WTC11 (cell line): ENCODE data around the gene SCNN1A. TPM values are rescaled to one million over a fixed set of nuclear protein-coding genes. Genes with fewer than 3 reads are reported as not detected.
"Not testable (repeated sequence)": the region's sequence is repeated elsewhere in the genome, so short reads cannot be mapped to it uniquely, and the experiment has no call there.

Experiments
- ATAC-seq: fragments of 200-7000 bp; cut with Tn5 transposase; 2 replicates; pipeline ENCODE4 v1.10.0; 2021; ENCODE audit warnings: mild to moderate bottlenecking, moderate library complexity
- CTCF ChIA-PET: fragments of 300-600 bp; sonication (Branson Sonifier 250); formaldehyde crosslinking; loops from one replicate; lab custom pipeline; 2021; ENCODE audit warnings: antibody characterized with exemption; lab: Charles Lee
- POLR2A ChIA-PET: fragments of 350-600 bp; sonication (Branson Sonifier 250); formaldehyde crosslinking; loops from one replicate; lab custom pipeline; 2021; ENCODE audit warnings: antibody characterized with exemption; lab: Charles Lee
- DNase-seq: peaks from one replicate; pipeline ENCODE4 v3.0.0; 2021; ENCODE audit warnings: low spot score
- H3K27ac Mint-ChIP-seq: 2 replicates; pipeline ENCODE4 v1.8.0; 2021; ENCODE audit warnings: mixed read lengths
- H3K27me3 Mint-ChIP-seq: 2 replicates; pipeline ENCODE4 v1.8.0; 2021; ENCODE audit warnings: low read depth, mild to moderate bottlenecking, moderate library complexity, mixed read lengths
- H3K36me3 Mint-ChIP-seq: 2 replicates; pipeline ENCODE4 v1.8.0; 2021; ENCODE audit warnings: mixed read lengths
- H3K4me1 Mint-ChIP-seq: 2 replicates; pipeline ENCODE4 v1.8.0; 2022; ENCODE audit warnings: mixed read lengths
- H3K4me3 Mint-ChIP-seq: 2 replicates; pipeline ENCODE4 v1.8.0; 2021; ENCODE audit warnings: mild to moderate bottlenecking, moderate library complexity, mixed read lengths
- H3K9me3 Mint-ChIP-seq: 2 replicates; pipeline ENCODE4 v1.8.0; 2021; ENCODE audit warnings: mixed read lengths
- ATF1 ChIP-seq: sonication (generic); formaldehyde crosslinking; IDR thresholded peaks from 2 replicates; pipeline ENCODE4 v1.8.1; 2023; ENCODE audit warnings: mild to moderate bottlenecking, moderate library complexity, missing genetic modification reagents
- FOXK1 ChIP-seq: sonication (generic); formaldehyde crosslinking; IDR thresholded peaks from 2 replicates; pipeline ENCODE4 v1.8.0; 2022; ENCODE audit warnings: mild to moderate bottlenecking, moderate library complexity, missing genetic modification reagents
- FOXP1 ChIP-seq: sonication (generic); formaldehyde crosslinking; IDR thresholded peaks from 2 replicates; pipeline ENCODE4 v1.8.0; 2022; ENCODE audit warnings: missing genetic modification reagents, mild to moderate bottlenecking, moderate library complexity, borderline replicate concordance
- GABPB1 ChIP-seq: sonication (generic); formaldehyde crosslinking; IDR thresholded peaks from 2 replicates; pipeline ENCODE4 v1.8.1; 2023; ENCODE audit warnings: mild to moderate bottlenecking, missing genetic modification reagents
- IRF2 ChIP-seq: sonication (generic); formaldehyde crosslinking; IDR thresholded peaks from 2 replicates; pipeline ENCODE4 v1.8.0; 2022; ENCODE audit warnings: low read depth, missing genetic modification reagents, borderline replicate concordance
- JAZF1 ChIP-seq: fragments of 250-450 bp; sonication (Bioruptor Pico); IDR thresholded peaks from 2 replicates; pipeline ENCODE4 v1.9.0; 2021; ENCODE audit warnings: moderate library complexity, mild to moderate bottlenecking, inconsistent platforms
- SMAD3 ChIP-seq: sonication (generic); formaldehyde crosslinking; IDR thresholded peaks from 2 replicates; pipeline ENCODE4 v1.8.0; 2022; ENCODE audit warnings: missing genetic modification reagents, mild to moderate bottlenecking, borderline replicate concordance
- SMAD4 ChIP-seq: sonication (generic); formaldehyde crosslinking; IDR thresholded peaks from 2 replicates; pipeline ENCODE4 v1.8.0; 2022; ENCODE audit warnings: mild to moderate bottlenecking, missing genetic modification reagents
- SP1 ChIP-seq: sonication (generic); formaldehyde crosslinking; conservative IDR thresholded peaks from 2 replicates; pipeline ENCODE4 v1.8.1; 2022; ENCODE audit warnings: missing genetic modification reagents
- TP53 ChIP-seq: sonication (generic); formaldehyde crosslinking; IDR thresholded peaks from 2 replicates; pipeline ENCODE4 v1.8.1; 2023; ENCODE audit warnings: mild to moderate bottlenecking, missing genetic modification reagents
- ZNF121 ChIP-seq: sonication (generic); formaldehyde crosslinking; IDR thresholded peaks from 2 replicates; pipeline ENCODE4 v1.8.0; 2023; ENCODE audit warnings: missing genetic modification reagents
- ZNF317 ChIP-seq: sonication (generic); formaldehyde crosslinking; IDR thresholded peaks from 2 replicates; pipeline ENCODE4 v1.8.1; 2023; ENCODE audit warnings: low read depth, mild to moderate bottlenecking, moderate library complexity, missing genetic modification reagents, borderline replicate concordance
- total RNA-seq: library from RNA; stranded (reverse); gene quantifications from 3 replicates; pipeline ENCODE4 v1.2.3, GENCODE V29; 2021
- TF ChIP-seq, protein P1 (sequence below): fragments of 250-450 bp; sonication (Bioruptor Pico); IDR thresholded peaks from 2 replicates; pipeline ENCODE4 v1.9.0; 2021; ENCODE audit warnings: moderate library complexity, mild to moderate bottlenecking, inconsistent platforms, borderline replicate concordance
- TF ChIP-seq, protein P2 (sequence below): fragments of 250-450 bp; sonication (Bioruptor Pico); IDR thresholded peaks from 2 replicates; pipeline ENCODE4 v1.8.0; 2021; ENCODE audit warnings: mild to moderate bottlenecking
- TF ChIP-seq, protein P3 (sequence below): sonication (generic); formaldehyde crosslinking; conservative IDR thresholded peaks from 2 replicates; pipeline ENCODE4 v1.8.1; 2023; ENCODE audit warnings: mild to moderate bottlenecking, low read depth, missing genetic modification reagents, moderate library complexity
- TF ChIP-seq, protein P4 (sequence below): sonication (generic); formaldehyde crosslinking; IDR thresholded peaks from 2 replicates; pipeline ENCODE4 v1.8.0; 2022; ENCODE audit warnings: mild to moderate bottlenecking, missing genetic modification reagents
- TF ChIP-seq, protein P5 (sequence below): sonication (generic); formaldehyde crosslinking; IDR thresholded peaks from 2 replicates; pipeline ENCODE4 v1.8.0; 2022; ENCODE audit warnings: mild to moderate bottlenecking, missing genetic modification reagents
- TF ChIP-seq, protein P6 (sequence below): sonication (generic); formaldehyde crosslinking; IDR thresholded peaks from 2 replicates; pipeline ENCODE4 v1.8.1; 2022; ENCODE audit warnings: missing genetic modification reagents, borderline replicate concordance
- TF ChIP-seq, protein P7 (sequence below): sonication (generic); formaldehyde crosslinking; IDR thresholded peaks from 2 replicates; pipeline ENCODE4 v1.8.1; 2022; ENCODE audit warnings: low read depth, missing genetic modification reagents, borderline replicate concordance
- TF ChIP-seq, protein P8 (sequence below): sonication (generic); formaldehyde crosslinking; IDR thresholded peaks from 2 replicates; pipeline ENCODE4 v1.8.0; 2022; ENCODE audit warnings: missing genetic modification reagents

SCNN1A gene
- total RNA-seq, 1 experiment from 2014 or later, result 100 TPM

DNA sequence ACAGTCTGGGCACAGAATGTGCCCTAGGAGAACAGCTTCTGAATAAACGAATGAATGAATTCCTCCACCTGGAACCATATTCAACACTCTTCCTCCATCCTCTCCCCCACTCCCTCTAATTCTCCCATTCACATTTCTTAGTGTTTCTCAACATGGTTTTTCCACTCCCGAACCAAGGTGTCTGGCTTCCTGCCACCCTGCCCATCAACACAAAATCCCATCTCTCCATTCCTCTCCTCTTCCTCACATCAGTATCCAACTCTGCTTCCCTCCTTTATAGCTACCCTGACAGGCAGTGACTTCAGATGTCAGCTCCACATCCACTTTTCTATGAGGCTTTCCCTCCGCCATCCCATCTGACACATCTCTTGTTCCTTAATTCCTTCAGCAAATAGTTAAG lies 36.4 kb downstream of the SCNN1A start:
- H3K27ac Mint-ChIP-seq, result no peak overlapping the region
- H3K27me3 Mint-ChIP-seq, result no peaks in the 10 kb centered on the region
- no peak for DNase-seq
- no peak overlapping the region for H3K4me3 Mint-ChIP-seq
- TF ChIP-seq, protein P1, sequence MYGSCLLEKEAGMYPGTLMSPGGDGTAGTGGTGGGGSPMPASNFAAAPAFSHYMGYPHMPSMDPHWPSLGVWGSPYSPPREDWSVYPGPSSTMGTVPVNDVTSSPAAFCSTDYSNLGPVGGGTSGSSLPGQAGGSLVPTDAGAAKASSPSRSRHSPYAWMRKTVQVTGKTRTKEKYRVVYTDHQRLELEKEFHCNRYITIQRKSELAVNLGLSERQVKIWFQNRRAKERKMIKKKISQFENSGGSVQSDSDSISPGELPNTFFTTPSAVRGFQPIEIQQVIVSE (CRISPR knock-in tag), result no peak
- TF ChIP-seq ZNF121 (CRISPR knock-in tag), result no peak
- TF ChIP-seq, protein P2, sequence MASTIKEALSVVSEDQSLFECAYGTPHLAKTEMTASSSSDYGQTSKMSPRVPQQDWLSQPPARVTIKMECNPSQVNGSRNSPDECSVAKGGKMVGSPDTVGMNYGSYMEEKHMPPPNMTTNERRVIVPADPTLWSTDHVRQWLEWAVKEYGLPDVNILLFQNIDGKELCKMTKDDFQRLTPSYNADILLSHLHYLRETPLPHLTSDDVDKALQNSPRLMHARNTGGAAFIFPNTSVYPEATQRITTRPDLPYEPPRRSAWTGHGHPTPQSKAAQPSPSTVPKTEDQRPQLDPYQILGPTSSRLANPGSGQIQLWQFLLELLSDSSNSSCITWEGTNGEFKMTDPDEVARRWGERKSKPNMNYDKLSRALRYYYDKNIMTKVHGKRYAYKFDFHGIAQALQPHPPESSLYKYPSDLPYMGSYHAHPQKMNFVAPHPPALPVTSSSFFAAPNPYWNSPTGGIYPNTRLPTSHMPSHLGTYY (CRISPR knock-in tag), result no peak
- TF ChIP-seq, protein P3, sequence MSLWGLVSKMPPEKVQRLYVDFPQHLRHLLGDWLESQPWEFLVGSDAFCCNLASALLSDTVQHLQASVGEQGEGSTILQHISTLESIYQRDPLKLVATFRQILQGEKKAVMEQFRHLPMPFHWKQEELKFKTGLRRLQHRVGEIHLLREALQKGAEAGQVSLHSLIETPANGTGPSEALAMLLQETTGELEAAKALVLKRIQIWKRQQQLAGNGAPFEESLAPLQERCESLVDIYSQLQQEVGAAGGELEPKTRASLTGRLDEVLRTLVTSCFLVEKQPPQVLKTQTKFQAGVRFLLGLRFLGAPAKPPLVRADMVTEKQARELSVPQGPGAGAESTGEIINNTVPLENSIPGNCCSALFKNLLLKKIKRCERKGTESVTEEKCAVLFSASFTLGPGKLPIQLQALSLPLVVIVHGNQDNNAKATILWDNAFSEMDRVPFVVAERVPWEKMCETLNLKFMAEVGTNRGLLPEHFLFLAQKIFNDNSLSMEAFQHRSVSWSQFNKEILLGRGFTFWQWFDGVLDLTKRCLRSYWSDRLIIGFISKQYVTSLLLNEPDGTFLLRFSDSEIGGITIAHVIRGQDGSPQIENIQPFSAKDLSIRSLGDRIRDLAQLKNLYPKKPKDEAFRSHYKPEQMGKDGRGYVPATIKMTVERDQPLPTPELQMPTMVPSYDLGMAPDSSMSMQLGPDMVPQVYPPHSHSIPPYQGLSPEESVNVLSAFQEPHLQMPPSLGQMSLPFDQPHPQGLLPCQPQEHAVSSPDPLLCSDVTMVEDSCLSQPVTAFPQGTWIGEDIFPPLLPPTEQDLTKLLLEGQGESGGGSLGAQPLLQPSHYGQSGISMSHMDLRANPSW (CRISPR knock-in tag), result no peak
- TF ChIP-seq GABPB1 (CRISPR knock-in tag), result no peak
- TF ChIP-seq, protein P4, sequence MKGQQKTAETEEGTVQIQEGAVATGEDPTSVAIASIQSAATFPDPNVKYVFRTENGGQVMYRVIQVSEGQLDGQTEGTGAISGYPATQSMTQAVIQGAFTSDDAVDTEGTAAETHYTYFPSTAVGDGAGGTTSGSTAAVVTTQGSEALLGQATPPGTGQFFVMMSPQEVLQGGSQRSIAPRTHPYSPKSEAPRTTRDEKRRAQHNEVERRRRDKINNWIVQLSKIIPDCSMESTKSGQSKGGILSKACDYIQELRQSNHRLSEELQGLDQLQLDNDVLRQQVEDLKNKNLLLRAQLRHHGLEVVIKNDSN (CRISPR knock-in tag), result no peak
- no peak for TF ChIP-seq ATF1
- no peak for TF ChIP-seq FOXP1 (CRISPR knock-in tag)
- no peak for TF ChIP-seq SP1
- TF ChIP-seq, protein P5, sequence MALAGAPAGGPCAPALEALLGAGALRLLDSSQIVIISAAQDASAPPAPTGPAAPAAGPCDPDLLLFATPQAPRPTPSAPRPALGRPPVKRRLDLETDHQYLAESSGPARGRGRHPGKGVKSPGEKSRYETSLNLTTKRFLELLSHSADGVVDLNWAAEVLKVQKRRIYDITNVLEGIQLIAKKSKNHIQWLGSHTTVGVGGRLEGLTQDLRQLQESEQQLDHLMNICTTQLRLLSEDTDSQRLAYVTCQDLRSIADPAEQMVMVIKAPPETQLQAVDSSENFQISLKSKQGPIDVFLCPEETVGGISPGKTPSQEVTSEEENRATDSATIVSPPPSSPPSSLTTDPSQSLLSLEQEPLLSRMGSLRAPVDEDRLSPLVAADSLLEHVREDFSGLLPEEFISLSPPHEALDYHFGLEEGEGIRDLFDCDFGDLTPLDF, result no peak
- TF ChIP-seq IRF2 (CRISPR knock-in tag), result no peak
- TF ChIP-seq, protein P6, sequence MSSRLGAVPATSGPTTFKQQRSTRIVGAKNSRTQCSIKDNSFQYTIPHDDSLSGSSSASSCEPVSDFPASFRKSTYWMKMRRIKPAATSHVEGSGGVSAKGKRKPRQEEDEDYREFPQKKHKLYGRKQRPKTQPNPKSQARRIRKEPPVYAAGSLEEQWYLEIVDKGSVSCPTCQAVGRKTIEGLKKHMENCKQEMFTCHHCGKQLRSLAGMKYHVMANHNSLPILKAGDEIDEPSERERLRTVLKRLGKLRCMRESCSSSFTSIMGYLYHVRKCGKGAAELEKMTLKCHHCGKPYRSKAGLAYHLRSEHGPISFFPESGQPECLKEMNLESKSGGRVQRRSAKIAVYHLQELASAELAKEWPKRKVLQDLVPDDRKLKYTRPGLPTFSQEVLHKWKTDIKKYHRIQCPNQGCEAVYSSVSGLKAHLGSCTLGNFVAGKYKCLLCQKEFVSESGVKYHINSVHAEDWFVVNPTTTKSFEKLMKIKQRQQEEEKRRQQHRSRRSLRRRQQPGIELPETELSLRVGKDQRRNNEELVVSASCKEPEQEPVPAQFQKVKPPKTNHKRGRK (CRISPR knock-in tag), result no peak
- no peak for TF ChIP-seq FOXK1 (CRISPR knock-in tag)
- TF ChIP-seq SMAD3 (CRISPR knock-in tag), result no peak
- TF ChIP-seq JAZF1 (CRISPR knock-in tag), result no peak
- TF ChIP-seq ZNF317 (CRISPR knock-in tag), result no peak
- TF ChIP-seq SMAD4 (CRISPR knock-in tag), result no peak
- TF ChIP-seq TP53 (CRISPR knock-in tag), result no peak
- TF ChIP-seq, protein P7, sequence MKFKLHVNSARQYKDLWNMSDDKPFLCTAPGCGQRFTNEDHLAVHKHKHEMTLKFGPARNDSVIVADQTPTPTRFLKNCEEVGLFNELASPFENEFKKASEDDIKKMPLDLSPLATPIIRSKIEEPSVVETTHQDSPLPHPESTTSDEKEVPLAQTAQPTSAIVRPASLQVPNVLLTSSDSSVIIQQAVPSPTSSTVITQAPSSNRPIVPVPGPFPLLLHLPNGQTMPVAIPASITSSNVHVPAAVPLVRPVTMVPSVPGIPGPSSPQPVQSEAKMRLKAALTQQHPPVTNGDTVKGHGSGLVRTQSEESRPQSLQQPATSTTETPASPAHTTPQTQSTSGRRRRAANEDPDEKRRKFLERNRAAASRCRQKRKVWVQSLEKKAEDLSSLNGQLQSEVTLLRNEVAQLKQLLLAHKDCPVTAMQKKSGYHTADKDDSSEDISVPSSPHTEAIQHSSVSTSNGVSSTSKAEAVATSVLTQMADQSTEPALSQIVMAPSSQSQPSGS (CRISPR knock-in tag), result no peak
- TF ChIP-seq, protein P8, sequence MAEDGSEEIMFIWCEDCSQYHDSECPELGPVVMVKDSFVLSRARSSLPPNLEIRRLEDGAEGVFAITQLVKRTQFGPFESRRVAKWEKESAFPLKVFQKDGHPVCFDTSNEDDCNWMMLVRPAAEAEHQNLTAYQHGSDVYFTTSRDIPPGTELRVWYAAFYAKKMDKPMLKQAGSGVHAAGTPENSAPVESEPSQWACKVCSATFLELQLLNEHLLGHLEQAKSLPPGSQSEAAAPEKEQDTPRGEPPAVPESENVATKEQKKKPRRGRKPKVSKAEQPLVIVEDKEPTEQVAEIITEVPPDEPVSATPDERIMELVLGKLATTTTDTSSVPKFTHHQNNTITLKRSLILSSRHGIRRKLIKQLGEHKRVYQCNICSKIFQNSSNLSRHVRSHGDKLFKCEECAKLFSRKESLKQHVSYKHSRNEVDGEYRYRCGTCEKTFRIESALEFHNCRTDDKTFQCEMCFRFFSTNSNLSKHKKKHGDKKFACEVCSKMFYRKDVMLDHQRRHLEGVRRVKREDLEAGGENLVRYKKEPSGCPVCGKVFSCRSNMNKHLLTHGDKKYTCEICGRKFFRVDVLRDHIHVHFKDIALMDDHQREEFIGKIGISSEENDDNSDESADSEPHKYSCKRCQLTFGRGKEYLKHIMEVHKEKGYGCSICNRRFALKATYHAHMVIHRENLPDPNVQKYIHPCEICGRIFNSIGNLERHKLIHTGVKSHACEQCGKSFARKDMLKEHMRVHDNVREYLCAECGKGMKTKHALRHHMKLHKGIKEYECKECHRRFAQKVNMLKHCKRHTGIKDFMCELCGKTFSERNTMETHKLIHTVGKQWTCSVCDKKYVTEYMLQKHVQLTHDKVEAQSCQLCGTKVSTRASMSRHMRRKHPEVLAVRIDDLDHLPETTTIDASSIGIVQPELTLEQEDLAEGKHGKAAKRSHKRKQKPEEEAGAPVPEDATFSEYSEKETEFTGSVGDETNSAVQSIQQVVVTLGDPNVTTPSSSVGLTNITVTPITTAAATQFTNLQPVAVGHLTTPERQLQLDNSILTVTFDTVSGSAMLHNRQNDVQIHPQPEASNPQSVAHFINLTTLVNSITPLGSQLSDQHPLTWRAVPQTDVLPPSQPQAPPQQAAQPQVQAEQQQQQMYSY, result no peak
- TF ChIP-seq, all 79 proteins: peak for 0
- ChIA-PET CTCF (interaction anchor here (0.6 to 3.4 kb wide), 9 partner anchors 13 to 275 kb away, joined by 3 to 17 read pairs (median 4); no protein-coding TSS in a partner anchor), POLR2A (interaction anchor here (0.6 to 1.1 kb wide), 3 partner anchors 34 to 196 kb away, joined by 3 to 6 read pairs (median 3); partner anchors contain the start of genes GAPDH and SCNN1A)
- H3K36me3 Mint-ChIP-seq, result peaks cover 7% of the 10 kb centered on the region; the same call in 1 of the 2 replicates
- H3K9me3 Mint-ChIP-seq, result no peaks in the 10 kb centered on the region
- H3K4me1 Mint-ChIP-seq, result peaks cover 38% of the 10 kb centered on the region
- no peak for ATAC-seq

DNA sequence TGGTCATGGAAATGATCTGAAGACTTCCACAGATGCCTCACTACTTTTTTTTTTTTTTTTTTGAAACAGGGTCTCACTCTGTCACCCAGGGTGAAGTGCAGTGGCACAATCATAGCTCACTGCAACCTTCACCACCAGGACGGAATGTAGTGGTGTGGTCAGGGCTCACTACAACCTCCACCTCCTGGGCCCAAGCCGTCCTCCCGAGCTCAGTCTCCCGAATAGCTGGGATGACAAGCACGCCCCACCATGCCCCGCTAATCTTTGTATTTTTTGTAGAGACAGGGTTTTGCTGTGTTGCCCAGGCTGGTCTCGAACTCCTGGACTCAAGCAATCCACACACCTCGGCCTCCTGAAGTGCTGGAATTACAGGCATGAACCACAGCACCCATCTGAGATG lies 36.8 kb downstream of the SCNN1A start:
- H3K4me3 Mint-ChIP-seq, H3K9me3 Mint-ChIP-seq, H3K27ac Mint-ChIP-seq, DNase-seq, ATAC-seq, H3K27me3 Mint-ChIP-seq: not testable (repeated sequence)
- peaks cover 34% of the 10 kb centered on the region for H3K4me1 Mint-ChIP-seq
- H3K36me3 Mint-ChIP-seq, result peaks cover 11% of the 10 kb centered on the region
- POLR2A ChIA-PET, result interaction anchor here (0.6 to 1.1 kb wide), 2 partner anchors 34 to 36 kb away, joined by 3 to 6 read pairs; partner anchors contain the start of gene SCNN1A
- CTCF ChIA-PET, result interaction anchor here (0.6 to 3.4 kb wide), 9 partner anchors 12 to 274 kb away, joined by 3 to 17 read pairs (median 4); no protein-coding TSS in a partner anchor
